22Rv1 (cell line): ENCODE results near the gene FGFR4.
A peak's percentile ranks its signal among the peaks of the same experiment; 100 is the strongest.

Experiments used
- H3K27ac ChIP-seq: fragments of 450-650 bp; 2 replicates; pipeline ENCODE4 v1.5.1; 2017
- CTCF ChIP-seq: fragments of 450-650 bp; IDR thresholded peaks from 2 replicates; pipeline ENCODE4 v1.5.1; 2017; ENCODE audit warnings: mild to moderate bottlenecking
- ZFX ChIP-seq: fragments of 450-650 bp; IDR thresholded peaks from 2 replicates; pipeline ENCODE4 v1.6.1; 2017; ENCODE audit warnings: antibody characterized with exemption, borderline replicate concordance

FGFR4 gene

GRCh38 chr5:177086654-177087397 lies at the start of gene FGFR4:
TSS of gene FGFR4 (plus strand) at chr5:177086915. CDS start at chr5:177089603, 2,688 bp downstream.
- H3K27ac ChIP-seq = peak within 1 kb of the TSS; percentile 47
- peak; percentile 83 for TF ChIP-seq CTCF
- no peak for TF ChIP-seq ZFX

- TF ChIP-seq CTCF = no peak
- no peak overlapping the region for H3K27ac ChIP-seq
These were observed 49.8 kb upstream of the FGFR4 start for GRCh38 chr5:177036921-177037320.

- no peak overlapping the region for H3K27ac ChIP-seq
- TF ChIP-seq CTCF (no peak), ZFX (no peak)
These were observed 45.8 kb upstream of the FGFR4 start for GRCh38 chr5:177040814-177041420.

- H3K27ac ChIP-seq = no peak overlapping the region
- TF ChIP-seq CTCF (no peak), ZFX (no peak)
These were observed 44.8 kb upstream of the FGFR4 start for GRCh38 chr5:177041936-177042335.

- no peak overlapping the region for H3K27ac ChIP-seq
These were observed 43.6 kb upstream of the FGFR4 start for GRCh38 chr5:177043114-177043513.

GRCh38 chr5:177043958-177044357 lies 42.8 kb upstream of the FGFR4 start:
- TF ChIP-seq CTCF (no peak), ZFX (no peak)
- no peak overlapping the region for H3K27ac ChIP-seq

More at GRCh38 chr5:177043114-177043513, 43.6 kb upstream of the FGFR4 start:
- no peak for TF ChIP-seq ZFX
- TF ChIP-seq CTCF = no peak

- TF ChIP-seq CTCF (no peak), ZFX (no peak)
- H3K27ac ChIP-seq = no peak overlapping the region
These were observed 42.1 kb upstream of the FGFR4 start for GRCh38 chr5:177044641-177045040.
